SKM-1 (cell line): Measurements from ENCODE around the gene EPN3.

Source experiments
- DNase-seq: peaks from one replicate; lab custom pipeline; 2025; ENCODE audit not compliant: unreplicated experiment; lab: John Stamatoyannopoulos, UW

EPN3 gene

DNA sequence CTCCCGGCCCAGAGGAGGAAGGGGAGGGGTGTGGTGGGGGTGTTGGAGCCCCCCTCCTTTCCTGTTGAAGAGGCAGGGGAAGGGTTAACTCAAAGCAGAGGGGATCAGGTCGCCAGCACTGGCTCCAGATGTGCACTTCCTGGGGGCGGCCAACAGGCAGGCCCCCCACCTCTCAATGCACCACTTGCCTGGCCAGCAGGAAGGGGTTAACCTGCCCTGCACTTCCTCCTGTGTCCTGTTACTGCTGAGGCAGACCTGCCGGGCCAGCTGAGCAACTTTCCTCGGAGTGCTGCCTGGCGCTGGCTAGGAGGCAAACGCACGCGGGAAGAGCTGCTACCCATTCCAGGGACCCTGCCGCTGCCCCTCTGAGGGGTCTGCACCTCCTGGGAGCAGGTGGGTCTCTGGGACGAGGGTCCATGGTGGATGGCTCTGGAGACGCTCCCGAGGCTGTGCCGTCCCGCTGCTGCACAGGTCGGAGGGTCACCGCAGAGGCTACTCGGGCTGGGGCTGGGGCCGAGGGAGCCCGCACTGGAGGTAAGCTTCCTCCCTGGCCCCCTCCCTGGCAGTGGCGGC, at the start of gene EPN3:
TSS of gene EPN3 (plus strand) at position 284 of the 573 bp plus-strand sequence. CDS start 3,822 bp downstream, outside the sequence.
- DNase-seq: no peak

DNA sequence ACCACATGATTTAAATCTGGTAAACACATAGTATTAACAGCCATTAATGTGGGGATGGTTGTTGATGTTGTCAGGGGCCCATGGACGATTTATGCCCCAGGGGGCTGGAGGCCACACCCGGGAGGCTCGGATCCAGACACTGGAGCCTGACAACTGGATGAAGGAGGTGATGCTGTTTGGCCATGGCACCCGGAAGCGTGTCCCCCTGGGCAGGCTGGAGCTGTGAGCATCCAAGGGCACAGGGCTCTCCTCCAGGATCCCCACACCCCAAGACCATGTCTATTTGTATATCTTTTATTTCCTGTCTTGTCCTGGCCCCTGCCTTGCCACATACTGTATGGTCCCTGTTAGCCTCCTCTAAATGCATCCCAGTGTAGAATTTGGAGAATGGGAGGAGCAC, 49.3 kb upstream of the EPN3 start:
- no peak for DNase-seq

DNA sequence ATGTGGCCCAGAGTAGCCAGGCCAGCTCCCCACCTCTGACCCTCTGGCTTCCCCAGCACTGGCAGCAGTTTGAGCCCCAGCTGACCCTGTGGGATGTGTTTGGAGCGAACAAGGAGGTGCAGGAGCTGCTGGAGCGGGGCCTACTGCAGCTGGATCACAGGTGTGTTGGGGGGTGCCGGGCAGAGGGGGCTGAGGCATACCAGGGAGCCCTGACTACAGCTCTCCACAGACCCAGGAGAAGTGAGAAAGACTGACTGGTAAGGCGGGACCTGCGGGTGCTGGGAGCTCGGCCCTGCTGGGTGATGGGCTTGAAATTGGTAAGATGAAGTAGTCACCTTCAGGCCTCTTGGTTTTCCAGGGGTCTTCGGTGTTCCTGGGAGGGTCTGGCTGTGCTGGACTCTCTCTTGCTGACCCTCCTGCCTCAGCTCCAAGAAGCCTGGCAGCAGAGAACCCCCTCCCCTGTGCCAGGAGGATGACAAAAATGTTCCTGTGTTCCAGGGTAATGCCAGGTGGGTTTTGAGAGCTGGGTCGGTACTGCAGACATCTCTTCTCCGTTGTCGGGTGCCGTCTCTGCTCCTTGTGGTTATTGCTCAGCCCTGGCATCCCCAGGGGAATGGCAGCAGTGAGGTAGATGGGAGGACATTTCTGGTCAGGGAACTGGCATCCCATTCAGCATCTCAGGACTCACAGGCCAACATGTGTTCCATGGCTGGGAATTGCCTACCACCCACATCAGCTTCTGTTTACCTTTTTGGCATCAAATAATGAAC, 48.0 kb upstream of the EPN3 start:
- no peak for DNase-seq

DNA sequence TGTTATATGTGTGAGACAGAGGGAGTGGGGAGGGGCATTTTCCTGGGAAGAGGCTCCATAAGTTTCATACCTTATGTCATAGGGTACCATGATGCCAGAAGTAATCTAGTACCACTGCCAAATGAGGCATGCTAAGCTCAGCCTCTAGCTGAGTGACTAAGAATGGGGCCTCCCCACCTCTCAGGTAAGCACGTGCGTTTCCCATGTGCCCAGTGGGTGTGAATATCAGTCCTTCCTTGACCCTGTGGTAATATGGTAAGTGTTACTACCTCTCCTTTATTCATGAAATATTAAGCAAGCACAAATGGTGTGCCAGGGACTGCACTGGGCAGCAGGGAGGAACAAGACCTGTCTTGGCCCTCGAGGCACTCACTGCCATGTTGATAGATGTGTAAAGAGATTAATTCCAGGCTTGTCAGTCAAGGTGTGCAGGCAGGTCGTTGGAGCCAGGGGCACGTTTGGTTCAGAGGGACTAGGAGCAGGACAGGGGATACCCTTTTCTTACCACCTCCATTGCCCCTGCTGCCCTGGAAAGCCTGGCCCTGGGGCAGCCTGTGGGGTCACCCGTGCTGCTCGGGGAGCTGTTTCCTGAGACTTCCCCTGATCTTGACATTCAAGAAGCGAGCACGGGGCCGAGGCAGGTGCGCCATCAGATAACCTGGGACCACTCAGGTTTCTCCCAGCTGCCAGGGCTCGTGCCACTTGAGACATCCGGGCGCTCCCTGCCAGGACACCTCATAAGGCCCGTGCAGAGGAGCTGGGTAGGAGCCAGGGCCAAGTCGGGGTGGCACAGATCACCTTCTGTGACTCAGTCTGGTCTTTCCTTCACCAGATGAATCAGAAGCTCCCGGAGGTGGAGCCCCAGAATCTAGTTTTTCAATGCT, 45.1 kb upstream of the EPN3 start:
- no peak for DNase-seq

DNA sequence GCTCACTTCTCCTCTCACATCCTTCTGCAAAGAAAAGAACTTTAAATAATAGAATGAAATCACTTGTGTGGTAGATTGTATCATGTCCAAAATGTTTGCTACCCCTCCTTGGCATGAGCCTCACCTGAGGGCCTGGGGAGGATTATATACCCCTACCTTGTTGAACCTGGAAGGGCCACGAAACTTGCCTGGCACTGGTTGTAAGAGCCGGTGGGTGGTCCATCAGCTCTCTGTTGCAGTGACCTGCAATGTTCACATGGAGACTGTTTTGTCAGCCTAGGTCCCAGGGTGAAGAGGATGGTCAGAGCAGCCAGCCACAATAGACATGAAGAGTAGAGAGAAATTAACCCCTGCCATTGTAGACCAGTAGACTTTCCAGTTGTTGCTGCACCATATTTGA, 43.7 kb upstream of the EPN3 start:
- no peak for DNase-seq

DNA sequence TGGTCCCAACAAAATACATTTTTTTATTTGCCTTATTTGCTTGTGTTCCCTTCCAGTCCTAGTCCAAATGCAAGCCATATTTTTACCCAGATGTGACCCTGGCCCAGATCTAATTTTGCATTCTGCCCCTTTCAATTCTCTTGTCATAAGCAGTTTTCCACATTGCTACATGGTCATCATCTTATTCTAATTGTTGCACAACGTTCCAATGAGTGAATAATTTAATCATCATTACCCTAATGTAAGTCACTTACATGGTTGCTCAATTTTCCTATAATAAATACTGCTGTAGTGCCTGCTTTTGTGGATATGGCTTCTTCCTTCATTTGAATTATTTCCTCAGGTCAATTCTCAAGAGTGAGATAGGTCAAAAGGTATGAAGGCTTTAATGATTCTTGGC, 41.0 kb upstream of the EPN3 start:
- DNase-seq: no peak

DNA sequence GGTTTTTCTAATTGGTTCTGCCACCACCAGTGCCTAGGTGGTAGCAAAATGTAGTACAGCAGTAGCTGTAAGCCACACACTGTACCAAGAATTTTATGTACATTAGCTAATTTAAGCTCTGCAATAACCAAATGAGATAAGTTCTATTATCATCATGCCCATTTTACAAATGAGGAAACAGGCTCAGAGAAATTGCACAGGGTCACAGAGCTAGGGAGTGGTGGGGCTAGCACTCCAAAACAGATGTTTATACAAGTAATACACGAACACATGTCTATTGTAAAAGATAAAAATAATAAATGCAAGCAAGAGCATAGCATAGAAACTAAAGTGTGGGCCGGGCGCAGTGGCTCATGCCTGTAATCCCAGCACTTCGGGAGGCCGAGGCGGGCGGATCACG, 40.3 kb upstream of the EPN3 start:
- DNase-seq: no peak

DNA sequence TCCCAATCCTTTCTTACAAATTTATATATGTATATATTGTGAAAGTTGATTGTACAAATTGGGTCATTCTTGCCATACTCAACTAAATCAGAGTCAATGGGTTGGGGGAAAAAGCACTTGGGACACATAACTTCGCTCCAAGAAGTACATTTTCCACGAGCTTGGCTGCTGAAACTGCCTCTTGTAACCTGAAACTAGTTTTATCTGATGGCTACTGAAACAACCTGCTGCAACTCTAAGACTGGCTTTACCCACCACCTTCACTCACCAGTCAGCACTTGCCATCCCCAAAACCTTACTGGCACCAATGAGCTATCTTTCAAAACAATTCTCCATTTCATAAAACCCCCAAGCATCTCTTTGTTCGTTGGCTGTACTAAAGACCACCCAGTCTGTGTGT, 38.8 kb upstream of the EPN3 start:
- no peak for DNase-seq

DNA sequence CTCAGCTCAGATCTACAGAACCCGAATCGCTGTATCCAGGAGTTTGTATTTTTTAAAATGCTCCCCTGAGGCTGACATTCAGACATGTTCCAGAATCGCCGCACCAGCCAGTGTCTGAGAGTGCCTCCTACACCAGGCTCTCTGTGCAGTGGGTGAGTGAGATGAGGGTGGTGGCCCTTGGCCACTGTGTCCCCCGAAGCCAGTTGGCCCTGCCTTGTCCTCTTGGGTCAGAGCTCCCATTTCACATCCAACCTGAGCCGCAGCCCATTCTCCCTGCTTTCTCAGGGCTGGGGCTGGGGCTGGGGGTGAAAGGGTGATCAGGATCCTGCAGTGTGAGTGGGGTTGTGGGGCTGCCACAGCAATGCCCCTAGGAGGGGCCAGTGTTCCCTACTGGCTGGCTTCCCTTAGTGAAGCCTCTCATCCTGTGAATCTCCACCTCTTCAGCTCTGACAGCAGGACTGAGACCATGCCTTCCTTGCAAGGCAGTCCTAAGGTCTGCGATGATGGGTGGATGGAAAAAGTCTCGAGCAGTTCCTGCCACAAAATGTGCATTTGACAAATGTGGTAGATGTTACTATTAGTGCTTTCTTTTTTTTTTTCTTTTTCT, 37.2 kb upstream of the EPN3 start:
- no peak for DNase-seq

DNA sequence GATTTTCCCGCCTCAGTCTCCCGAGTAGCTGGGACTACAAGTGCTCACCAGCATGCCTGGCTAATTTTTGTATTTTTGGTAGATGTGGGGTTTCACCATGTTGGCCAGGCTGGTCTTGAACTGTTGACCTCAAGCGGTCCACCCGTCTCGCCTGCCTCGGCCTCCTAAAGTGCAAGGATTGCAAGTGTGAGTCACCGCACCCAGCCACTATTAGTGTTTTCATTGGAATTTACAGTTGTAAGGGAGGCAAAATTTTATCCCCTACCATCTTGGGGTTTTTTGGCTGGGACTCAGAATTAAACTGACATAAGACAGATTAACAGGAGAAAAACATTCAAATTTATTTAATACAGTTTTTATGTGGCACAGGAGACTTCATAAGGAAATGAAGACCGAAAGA, 36.6 kb upstream of the EPN3 start:
- no peak for DNase-seq

DNA sequence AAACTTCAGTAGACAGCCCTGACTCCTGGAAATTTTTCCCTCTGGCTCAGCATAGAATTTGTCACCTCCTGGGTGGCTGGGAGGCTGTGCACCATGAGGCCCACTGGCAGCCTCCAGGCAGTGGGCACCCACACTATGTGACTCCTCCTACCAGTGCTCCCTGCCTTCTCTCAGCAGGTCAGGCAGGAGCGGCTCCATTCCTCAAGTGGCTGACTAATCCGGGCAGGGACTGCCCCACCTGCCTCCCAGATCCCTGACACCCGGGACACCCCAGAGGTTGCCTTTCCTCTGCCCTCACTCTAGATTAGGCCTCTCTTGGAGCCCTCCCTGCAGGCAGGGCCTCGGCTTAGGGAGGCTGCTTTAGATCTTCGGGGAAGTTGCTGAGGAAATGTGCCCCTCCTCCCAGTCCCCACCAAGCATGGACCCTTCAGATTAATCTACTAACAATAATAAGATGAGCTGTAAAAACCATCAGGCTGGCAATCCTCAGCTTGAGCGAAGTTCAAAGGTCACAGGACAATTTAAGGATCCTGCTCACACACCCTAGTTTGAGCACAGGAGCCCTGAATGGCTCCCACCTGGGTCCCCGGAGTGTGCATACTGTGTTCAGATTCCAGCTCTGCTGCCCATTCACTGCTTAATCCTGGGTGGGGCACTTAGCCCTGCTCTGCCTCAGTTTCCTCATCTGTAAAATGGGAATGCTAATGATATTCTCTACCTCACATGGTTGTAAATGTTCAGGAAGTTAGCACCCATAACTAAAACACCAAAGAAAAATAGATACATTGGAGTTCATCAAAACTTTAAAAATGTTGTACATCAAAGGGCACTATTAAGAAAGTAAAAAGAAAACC, 34.3 kb upstream of the EPN3 start:
- no peak for DNase-seq

DNA sequence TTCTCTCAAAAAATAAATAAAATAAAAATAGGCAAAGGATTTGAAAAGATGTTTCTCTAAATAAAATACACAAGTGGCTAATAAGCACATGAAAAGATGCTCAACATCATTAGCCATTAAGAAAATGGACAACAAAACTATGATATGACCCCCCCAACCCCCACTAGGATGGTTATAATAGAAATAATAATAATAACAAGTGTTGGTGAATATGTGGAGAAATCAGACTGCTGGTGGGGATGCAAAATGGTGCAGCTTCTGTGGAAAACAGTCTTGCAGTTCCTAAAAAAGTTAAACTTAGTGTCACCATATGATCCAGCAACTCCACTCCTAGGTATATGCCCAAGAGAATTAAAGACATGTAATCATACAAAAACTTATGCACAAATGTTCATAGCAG, 33.3 kb upstream of the EPN3 start:
- no peak for DNase-seq

DNA sequence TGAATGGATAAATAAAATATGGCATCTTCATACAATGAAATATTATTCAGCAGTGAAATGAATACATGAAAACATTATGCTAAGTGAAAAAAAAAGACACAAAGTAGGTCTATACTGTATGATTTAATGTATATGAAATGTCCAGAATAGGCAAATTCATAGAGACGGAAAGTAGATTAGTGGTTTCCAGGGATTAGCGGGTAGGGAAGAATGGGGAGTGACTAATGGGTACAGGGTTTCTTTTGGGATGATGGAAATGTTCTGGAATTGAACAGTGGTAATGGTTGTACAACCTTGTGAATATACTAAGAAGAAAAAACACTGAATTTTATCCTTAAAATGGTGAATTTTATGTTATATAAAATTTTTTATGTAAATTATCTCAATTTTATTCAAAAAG, 32.8 kb upstream of the EPN3 start:
- DNase-seq: no peak

DNA sequence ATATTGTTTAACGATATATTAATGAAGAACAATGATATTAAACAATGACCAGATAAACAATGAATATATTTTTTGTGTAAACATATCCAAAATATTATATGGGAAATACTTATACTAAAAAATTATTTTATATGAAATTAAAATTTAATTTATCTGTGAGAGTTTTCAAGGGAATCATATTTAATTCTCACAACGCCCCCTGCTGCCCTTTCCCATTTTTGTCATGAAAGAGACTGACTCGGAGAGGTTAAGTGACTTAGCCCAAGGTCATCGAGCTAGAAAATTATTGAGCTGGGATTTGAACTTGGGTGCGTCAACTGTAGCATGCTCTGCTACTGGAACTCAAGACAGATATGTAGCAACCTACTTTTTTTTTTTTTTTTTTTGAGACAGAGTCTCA, 31.5 kb upstream of the EPN3 start:
- no peak for DNase-seq

DNA sequence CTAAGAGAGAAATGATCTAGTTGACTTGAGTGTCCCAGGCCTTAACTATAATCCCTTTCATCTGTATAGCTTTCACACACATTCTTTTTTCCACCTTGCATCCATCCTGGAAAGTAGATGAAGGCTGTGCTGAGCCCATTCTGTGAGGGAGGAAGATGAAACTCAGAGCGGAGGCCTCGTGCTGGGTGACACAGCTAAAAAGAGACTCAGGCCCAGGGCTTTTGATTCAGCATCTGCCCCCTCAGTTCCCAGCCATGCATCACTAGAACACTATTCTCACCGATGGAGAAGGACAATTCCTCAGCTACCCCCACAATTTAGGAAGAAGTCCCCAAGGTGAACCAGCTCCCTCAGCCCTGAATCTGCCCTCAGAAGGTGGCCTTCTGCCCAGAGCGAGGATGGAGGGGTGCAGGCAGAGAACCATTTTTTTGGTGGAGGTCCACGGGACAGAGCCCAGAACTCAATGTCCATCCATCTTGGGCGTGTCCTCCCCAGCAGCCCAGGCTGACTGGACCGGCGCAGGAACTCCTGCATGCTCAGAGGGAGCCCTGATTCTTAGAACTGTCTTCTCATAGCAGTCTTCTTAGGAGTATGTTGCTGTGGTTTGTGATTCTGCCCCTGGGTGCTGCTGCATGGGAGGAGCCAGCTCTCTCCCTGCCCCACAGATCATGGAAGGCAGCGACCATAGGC, 30.1 kb upstream of the EPN3 start:
- no peak for DNase-seq

DNA sequence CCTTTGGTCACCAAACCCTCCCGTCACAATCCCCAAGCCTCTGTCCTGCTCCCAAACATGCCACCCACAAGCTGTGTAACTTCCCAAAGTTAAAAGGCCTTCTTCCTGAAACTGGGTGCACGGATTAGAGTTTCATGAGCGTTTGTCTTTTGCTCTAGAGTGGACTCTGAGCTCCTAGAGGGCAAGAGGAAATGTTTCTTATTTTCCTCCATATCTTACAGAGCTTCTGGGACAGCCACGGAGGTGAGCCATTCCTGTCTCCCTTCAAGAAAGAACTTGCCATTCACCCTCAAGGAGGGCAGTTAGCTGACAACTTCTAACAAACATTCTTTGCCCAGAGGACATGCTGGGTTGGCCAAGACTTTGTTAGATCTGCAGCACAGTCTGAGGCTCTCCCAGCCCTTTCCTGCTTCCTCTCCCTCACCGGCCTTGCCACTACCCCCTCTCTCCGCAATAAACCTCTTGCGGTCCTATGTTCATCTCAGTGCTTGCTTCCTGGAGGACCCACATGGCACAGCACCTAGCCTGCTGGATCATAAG, 26.9 kb upstream of the EPN3 start:
- DNase-seq: no peak

DNA sequence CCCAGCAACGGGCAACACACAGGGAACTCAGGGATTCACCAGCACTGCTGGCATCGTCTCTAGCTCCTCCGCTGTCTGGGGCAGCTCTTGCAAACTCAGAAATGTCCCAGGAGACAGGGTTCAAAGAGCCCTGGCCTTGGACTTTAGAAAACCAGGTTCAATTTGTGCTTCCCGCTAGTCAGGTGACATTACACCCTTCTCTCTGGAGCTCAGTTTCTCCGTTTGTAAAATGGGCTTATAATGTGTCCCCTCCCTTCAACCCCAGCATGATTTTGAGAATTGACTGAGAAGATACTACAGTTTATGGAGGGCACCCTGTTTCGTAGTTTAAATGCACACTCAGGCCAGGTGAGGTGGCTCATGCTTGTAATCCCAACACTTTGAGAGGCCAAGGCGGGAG, 26.2 kb upstream of the EPN3 start:
- DNase-seq: no peak

DNA sequence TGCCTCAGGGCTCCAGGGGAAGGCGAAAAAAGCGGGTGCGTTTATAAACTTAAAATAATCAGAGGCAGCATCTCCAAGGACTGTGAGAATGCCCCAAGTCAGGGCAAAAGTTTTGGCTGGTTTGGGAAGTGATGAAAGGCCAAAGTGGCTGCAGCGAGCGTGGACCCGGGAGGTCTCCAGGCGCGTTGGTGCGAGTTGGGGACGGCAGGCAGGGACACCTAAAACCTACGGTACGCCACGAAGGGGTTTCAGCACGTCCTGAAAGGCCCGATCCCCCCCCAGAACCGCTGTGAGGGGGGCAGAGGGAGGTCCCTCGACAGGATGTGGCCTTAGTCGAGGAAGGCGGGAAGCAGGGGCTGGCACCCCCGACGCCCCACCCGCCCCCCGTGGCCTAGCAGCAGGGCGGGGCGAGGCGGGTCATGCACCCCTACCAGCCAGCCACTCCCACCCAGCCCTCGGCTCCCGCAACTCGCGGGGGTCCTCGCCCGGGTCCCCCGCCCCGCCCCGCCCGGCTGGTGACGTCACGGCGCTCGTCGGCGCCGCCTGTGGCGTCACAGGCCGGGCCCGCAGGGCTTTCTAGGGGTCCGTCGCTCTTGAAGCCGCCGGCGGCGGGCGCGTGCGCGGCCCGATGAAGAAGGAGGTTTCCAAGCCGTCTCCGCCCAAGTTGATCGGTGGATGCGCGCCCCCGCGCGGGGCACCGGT, 24.5 kb upstream of the EPN3 start, which contains the start of gene MYCBPAP:
TSS of gene MYCBPAP (plus strand) at position 569 of the 702 bp plus-strand sequence. CDS start 236 bp downstream, outside the sequence.
- DNase-seq: no peak
